ENCODE data around the gene BCR. TPM values are rescaled to one million over a fixed set of nuclear protein-coding genes. Genes with fewer than 3 reads are reported as not detected.
A peak's percentile ranks its signal among the peaks of the same experiment; 100 is the strongest.

Gene BCR
- total and polyA plus RNA-seq, 12 donors, result 18.7 to 64.3 (median 42.4) TPM

GRCh38 chr22:23353696-23354095, 173.4 kb downstream of the BCR start:
- intact Hi-C loops (cut with DNase I), result no loop called here
- H3K36me3 ChIP-seq (replicated peaks in 1 of 2), result no peaks in the 10 kb centered on the region
- no peaks in the 10 kb centered on the region for H3K4me1 ChIP-seq (replicated peaks in 1 of 2)
- no peak overlapping the region for H3K4me3 ChIP-seq
- no peak overlapping the region for H3K27ac ChIP-seq
- DNase-seq, result no peak
- no peaks in the 10 kb centered on the region for H3K9me3 ChIP-seq (replicated peaks in 1 of 3)
- H3K27me3 ChIP-seq, result no peaks in the 10 kb centered on the region
- WGBS, 4 donors, result 92 to 100% (median 96%) methylated on average over 1 of the region's 1 CpG
- TF ChIP-seq POLR2A (IDR thresholded peaks at IDR 0.05) (no peak), CTCF (IDR thresholded peaks at IDR 0.05) (no peak)

- TF ChIP-seq CTCF (IDR thresholded peaks at IDR 0.05), result no peak
- Histone ChIP-seq H3K4me1 (replicated peaks in 1 of 2) (no peaks in the 10 kb centered on the region), H3K4me3 (no peak overlapping the region), H3K36me3 (replicated peaks in 1 of 2) (no peaks in the 10 kb centered on the region), H3K27me3 (no peaks in the 10 kb centered on the region), H3K27ac (no peak overlapping the region), H3K9me3 (replicated peaks in 1 of 3) (no peaks in the 10 kb centered on the region)
- intact Hi-C loops (cut with DNase I), result no loop called here
- 69 to 78% (median 71%) methylated on average over 4 of the region's 4 CpGs for WGBS, 4 donors
- no peak for DNase-seq
Measured at GRCh38 chr22:23356094-23356493, 175.8 kb downstream of the BCR start.

- intact Hi-C loops (cut with DNase I), result no loop called here
- TF ChIP-seq POLR2A (IDR thresholded peaks at IDR 0.05) (no peak), CTCF (IDR thresholded peaks at IDR 0.05) (no peak)
- H3K4me3 ChIP-seq, result no peak overlapping the region
- H3K36me3 ChIP-seq (replicated peaks in 1 of 2), result no peaks in the 10 kb centered on the region
- no peaks in the 10 kb centered on the region for H3K9me3 ChIP-seq (replicated peaks in 1 of 3)
- H3K4me1 ChIP-seq (replicated peaks in 1 of 2), result no peaks in the 10 kb centered on the region
- peak in 4 of 7 donors; percentile 34 to 68 (median 36) for DNase-seq
- H3K27ac ChIP-seq, result no peak overlapping the region
- H3K27me3 ChIP-seq, result no peaks in the 10 kb centered on the region
- 55 to 63% (median 58%) methylated on average over 14 of the region's 14 CpGs for WGBS, 4 donors
Measured at GRCh38 chr22:23357053-23357452, 176.7 kb downstream of the BCR start.

- Histone ChIP-seq H3K4me1 (replicated peaks in 1 of 2) (no peaks in the 10 kb centered on the region), H3K4me3 (no peak overlapping the region), H3K36me3 (replicated peaks in 1 of 2) (no peaks in the 10 kb centered on the region), H3K27ac (no peak overlapping the region), H3K9me3 (replicated peaks in 1 of 3) (no peaks in the 10 kb centered on the region), H3K27me3 (no peaks in the 10 kb centered on the region)
- DNase-seq, result no peak
- intact Hi-C loops (cut with DNase I), result no loop called here
- 59 to 73% (median 70%) methylated on average over 5 of the region's 5 CpGs for WGBS, 4 donors
- TF ChIP-seq POLR2A (IDR thresholded peaks at IDR 0.05), result no peak
- no peak for TF ChIP-seq CTCF (IDR thresholded peaks at IDR 0.05)
Measured at GRCh38 chr22:23359583-23360123, 179.3 kb downstream of the BCR start.
